Inferior parietal cortex (tissue), 1 donor: ENCODE results near the gene DUSP1.

Source experiments
- DNase-seq: peaks from one replicate; pipeline ENCODE4 v3.0.0-alpha.2; 2016; ENCODE audit errors: extremely low spot score

DUSP1 gene

GRCh38 chr5:172743112-172743959 is 27.7 kb downstream of the DUSP1 start:
- DNase-seq = no peak

GRCh38 chr5:172741206-172741582 is 29.8 kb downstream of the DUSP1 start:
- DNase-seq = no peak

GRCh38 chr5:172740428-172741205 is 30.4 kb downstream of the DUSP1 start:
- no peak for DNase-seq

GRCh38 chr5:172739375-172739774 is 31.6 kb downstream of the DUSP1 start:
- DNase-seq = no peak

- DNase-seq = no peak
Measured at GRCh38 chr5:172736508-172737135, 34.4 kb downstream of the DUSP1 start.

- no peak for DNase-seq
Measured at GRCh38 chr5:172735141-172735831, 35.7 kb downstream of the DUSP1 start.

GRCh38 chr5:172733974-172734346 is 37.0 kb downstream of the DUSP1 start:
- no peak for DNase-seq

GRCh38 chr5:172733131-172733973 is 37.6 kb downstream of the DUSP1 start:
- no peak for DNase-seq

- DNase-seq = no peak
Measured at GRCh38 chr5:172732201-172732865, 38.7 kb downstream of the DUSP1 start.

- no peak for DNase-seq
Measured at GRCh38 chr5:172731680-172732074, 39.3 kb downstream of the DUSP1 start.

GRCh38 chr5:172730981-172731679 is 39.9 kb downstream of the DUSP1 start:
- DNase-seq = no peak

GRCh38 chr5:172730222-172730621 is 40.8 kb downstream of the DUSP1 start:
- no peak for DNase-seq

GRCh38 chr5:172729588-172729987 is 41.4 kb downstream of the DUSP1 start:
- DNase-seq = no peak

GRCh38 chr5:172728481-172729241 is 42.3 kb downstream of the DUSP1 start:
- DNase-seq = no peak

GRCh38 chr5:172727551-172727950 is 43.4 kb downstream of the DUSP1 start:
- no peak for DNase-seq

- no peak for DNase-seq
Measured at GRCh38 chr5:172726966-172727365, 44.0 kb downstream of the DUSP1 start.

GRCh38 chr5:172725785-172726184 is 45.2 kb downstream of the DUSP1 start:
- no peak for DNase-seq

- DNase-seq = no peak
Measured at GRCh38 chr5:172725273-172725672, 45.7 kb downstream of the DUSP1 start.
